Neuronal stem cell (in vitro differentiated cells): ENCODE measurements around the gene RPS13.
"Not testable (repeated sequence)": the region's sequence is repeated elsewhere in the genome, so short reads cannot be mapped to it uniquely, and the experiment has no call there.

Experiments
- DNase-seq: peaks from one replicate; pipeline ENCODE4 v3.0.0-alpha.2; 2013; ENCODE audit warnings: low spot score
- H2AFZ ChIP-seq: one replicate; pipeline ENCODE4 v1.6.1; 2013; ENCODE audit warnings: mild to moderate bottlenecking, low read length, inconsistent platforms
- H2AK5ac ChIP-seq: 2 replicates; pipeline ENCODE4 v1.6.1; 2013; ENCODE audit warnings: low read depth, mild to moderate bottlenecking, inconsistent platforms, low read length, moderate library complexity, mixed read lengths
- H2BK120ac ChIP-seq: 2 replicates; pipeline ENCODE4 v1.6.1; 2013; ENCODE audit warnings: low read depth, mild to moderate bottlenecking, inconsistent platforms, low read length, moderate library complexity, mixed read lengths
- H2BK12ac ChIP-seq: one replicate; pipeline ENCODE4 v1.6.1; 2013; ENCODE audit warnings: low read length, inconsistent platforms
- H2BK15ac ChIP-seq: 2 replicates; pipeline ENCODE4 v1.6.1; 2013; ENCODE audit warnings: mild to moderate bottlenecking, low read length, inconsistent platforms, mixed read lengths
- H2BK5ac ChIP-seq: one replicate; pipeline ENCODE4 v1.6.1; 2013; ENCODE audit warnings: inconsistent platforms, mild to moderate bottlenecking, low read length, moderate library complexity
- H3K14ac ChIP-seq: one replicate; pipeline ENCODE4 v1.6.1; 2013; ENCODE audit warnings: low read length, inconsistent platforms
- H3K18ac ChIP-seq: 2 replicates; pipeline ENCODE4 v1.6.1; 2013; ENCODE audit warnings: low read length, inconsistent platforms
- H3K23ac ChIP-seq: 2 replicates; pipeline ENCODE4 v1.6.1; 2013; ENCODE audit warnings: low read depth, mild to moderate bottlenecking, mixed read lengths, low read length, inconsistent platforms; ENCODE audit not compliant: poor library complexity
- H3K27ac ChIP-seq: replicated peaks from 3 replicates; pipeline ENCODE4 v1.5.1; 2013; ENCODE audit warnings: low read length, inconsistent platforms
- H3K27me3 ChIP-seq, 3 experiments: 2 replicates each; pipeline ENCODE4 v1.6.1; 2013; ENCODE audit warnings: low read length in 3 of 3, mild to moderate bottlenecking in 2 of 3, inconsistent platforms in 1 of 3, low read depth in 1 of 3, mixed read lengths in 1 of 3, moderate library complexity in 1 of 3; ENCODE audit not compliant: control insufficient read depth in 3 of 3, insufficient read depth in 3 of 3
- H3K36me3 ChIP-seq, 2 donors: replicated peaks in 1 of 2; 2 replicates each; pipeline ENCODE4 v1.6.1; 2013; ENCODE audit warnings: low read length in 2 of 2; ENCODE audit not compliant: control insufficient read depth in 2 of 2, insufficient read depth in 2 of 2
- H3K4ac ChIP-seq: 2 replicates; pipeline ENCODE4 v1.6.1; 2013; ENCODE audit warnings: inconsistent platforms, mild to moderate bottlenecking, low read length, moderate library complexity
- H3K4me1 ChIP-seq, 2 donors: 1 replicate in 1 of 2; 2 replicates in 1 of 2; pipeline ENCODE4 v1.6.1; 2013; ENCODE audit warnings: low read length in 2 of 2, low read depth in 1 of 2; ENCODE audit not compliant: control insufficient read depth in 2 of 2, insufficient read depth in 1 of 2
- H3K4me2 ChIP-seq: one replicate; pipeline ENCODE4 v1.6.1; 2013; ENCODE audit warnings: mild to moderate bottlenecking, low read length, inconsistent platforms; ENCODE audit not compliant: insufficient read depth, poor library complexity, severe bottlenecking
- H3K4me3 ChIP-seq, 2 donors: 2 replicates each; pipeline ENCODE4 v1.5.1; 2013; ENCODE audit warnings: low read length in 2 of 2, mild to moderate bottlenecking in 2 of 2, inconsistent platforms in 1 of 2, moderate library complexity in 1 of 2
- H3K79me1 ChIP-seq: one replicate; pipeline ENCODE4 v1.6.1; 2013; ENCODE audit warnings: low read depth, mild to moderate bottlenecking, inconsistent platforms, low read length, moderate library complexity
- H3K9ac ChIP-seq: one replicate; pipeline ENCODE4 v1.6.1; 2013; ENCODE audit warnings: mild to moderate bottlenecking, low read depth, low read length, inconsistent platforms; ENCODE audit not compliant: poor library complexity
- H3K9me3 ChIP-seq, 2 donors: replicated peaks in 1 of 2; 2 replicates each; pipeline versions ENCODE3 to v1.6.1; 2013; ENCODE audit warnings: low read length in 2 of 2, mild to moderate bottlenecking in 2 of 2, inconsistent platforms in 1 of 2, low read depth in 1 of 2, mixed read lengths in 1 of 2, moderate library complexity in 1 of 2; ENCODE audit not compliant: control insufficient read depth in 2 of 2, insufficient read depth in 1 of 2
- H4K8ac ChIP-seq: one replicate; pipeline ENCODE4 v1.6.1; 2013; ENCODE audit warnings: low read depth, mild to moderate bottlenecking, inconsistent platforms, low read length, moderate library complexity
- H4K91ac ChIP-seq: one replicate; pipeline ENCODE4 v1.6.1; 2013; ENCODE audit warnings: low read length, low read depth, mild to moderate bottlenecking, inconsistent platforms; ENCODE audit not compliant: poor library complexity
- WGBS, 2 donors: extraction: QIAGEN DNeasy Blood & Tissue Kit; methylation state at CpG; one replicate each; pipeline ENCODE4 v1.1.7; 2013; ENCODE audit warnings: missing lambda C conversion rate in 2 of 2, mixed read lengths in 1 of 2; ENCODE audit not compliant: insufficient read length in 2 of 2, insufficient replicate concordance in 1 of 2; ENCODE audit errors: extremely low coverage in 2 of 2; 5-methylcytosine and 5-hydroxymethylcytosine counted together

RPS13 gene

DNA sequence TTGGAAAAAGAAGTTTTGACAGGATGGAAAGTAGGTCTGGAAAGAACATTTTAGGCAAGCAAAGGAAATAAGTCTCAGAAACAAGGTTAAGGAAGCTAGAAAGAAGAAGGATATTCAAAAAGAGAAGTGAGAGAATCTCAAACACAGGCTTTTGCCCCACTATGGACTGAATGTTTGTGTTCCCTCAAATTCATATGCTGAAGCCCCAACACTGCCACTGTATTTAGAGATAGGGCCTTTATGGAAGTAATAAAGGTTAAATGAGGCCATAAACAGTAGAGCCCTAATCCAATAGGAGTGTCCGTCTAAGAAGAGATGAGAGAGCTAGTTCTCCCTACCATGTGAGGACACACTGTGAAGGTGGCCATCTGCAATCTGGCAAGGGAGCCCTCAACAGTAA is 20.6 kb upstream of the RPS13 start:
- Histone ChIP-seq H2AK5ac (no peak overlapping the region), H2AFZ (no peak overlapping the region), H3K27ac (no peak overlapping the region), H2BK5ac (no peak overlapping the region), H3K4ac (no peak overlapping the region), H3K23ac (no peak overlapping the region), H3K27me3 (no peaks in the 10 kb centered on the region), H3K4me3 (no peak overlapping the region), H3K14ac (no peak overlapping the region), H3K18ac (no peak overlapping the region), H3K4me2 (no peak overlapping the region), H3K4me1 (no peaks in the 10 kb centered on the region), H2BK12ac (no peak overlapping the region), H3K9ac (no peak overlapping the region), H3K36me3 (peaks cover 18 to 88% of the 10 kb centered on the region in 2 donors), H2BK15ac (no peak overlapping the region), H4K91ac (no peak overlapping the region), H3K79me1 (no peaks in the 10 kb centered on the region), H3K9me3 (no peaks in the 10 kb centered on the region), H4K8ac (no peak overlapping the region), H2BK120ac (no peak overlapping the region)
- no peak for DNase-seq
- WGBS, 2 donors = no CpG with 5 or more reads among the region's 1 CpG

DNA sequence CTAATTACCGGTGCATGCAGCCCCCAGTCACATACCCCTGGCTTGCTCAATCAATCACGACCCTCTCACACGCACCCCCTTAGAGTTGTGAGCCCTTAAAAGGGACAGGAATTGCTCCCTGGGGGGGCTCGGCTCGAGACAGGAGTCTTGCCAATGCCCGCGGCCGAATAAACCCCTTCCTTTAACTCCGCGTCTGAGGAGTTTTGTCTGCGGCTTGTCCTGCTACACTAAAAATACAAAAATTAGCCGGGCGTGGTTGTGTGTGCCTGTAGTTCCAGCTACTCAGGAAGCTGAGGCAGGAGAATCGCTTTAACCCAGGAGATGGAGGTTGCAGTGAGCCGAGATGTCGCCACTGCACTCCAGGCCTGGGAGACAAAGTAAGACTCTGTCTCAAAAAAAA is 8.5 kb upstream of the RPS13 start:
- H4K8ac ChIP-seq, H3K23ac ChIP-seq, H3K4me3 ChIP-seq, H2BK120ac ChIP-seq, H3K4me2 ChIP-seq, H2AK5ac ChIP-seq, H2BK12ac ChIP-seq, H3K79me1 ChIP-seq, H3K14ac ChIP-seq, H4K91ac ChIP-seq, H2BK5ac ChIP-seq, DNase-seq, H3K9ac ChIP-seq, H2BK15ac ChIP-seq, H3K4ac ChIP-seq, H2AFZ ChIP-seq, H3K27ac ChIP-seq, H3K18ac ChIP-seq, H3K4me1 ChIP-seq, H3K9me3 ChIP-seq, H3K27me3 ChIP-seq: not testable (repeated sequence)
- peaks cover 6 to 47% of the 10 kb centered on the region in 2 donors for H3K36me3 ChIP-seq
- WGBS, 2 donors = no CpG with 5 or more reads among the region's 16 CpGs

DNA sequence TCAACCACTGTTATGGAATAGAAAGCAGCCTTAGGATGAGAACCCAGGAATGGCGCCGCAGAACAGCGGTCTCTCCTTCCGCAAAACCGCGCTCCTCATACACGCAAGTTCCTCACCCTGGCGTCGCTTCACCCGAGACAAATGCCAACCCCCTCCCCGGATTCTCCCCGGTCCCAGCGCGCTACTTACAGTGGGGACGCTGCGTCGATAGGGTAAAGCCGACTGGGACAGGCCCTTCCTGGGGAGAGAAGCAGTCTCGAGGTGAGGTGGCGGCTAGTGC is 287 bp downstream of the RPS13 start:
- no peaks in the 10 kb centered on the region for H3K9me3 ChIP-seq
- no peaks in the 10 kb centered on the region for H3K27me3 ChIP-seq
- peak overlapping the region; percentile 75 for H2AFZ ChIP-seq
- H3K9ac ChIP-seq = peak overlapping the region; percentile 99
- H3K4me3 ChIP-seq = peak overlapping the region; percentile 78 to 97
- no CpG with 5 or more reads among the region's 20 CpGs for WGBS, 2 donors
- peaks cover 9% of the 10 kb centered on the region for H3K79me1 ChIP-seq
- DNase-seq = no peak
- H2BK12ac ChIP-seq = peak overlapping the region; percentile 80
- H2BK120ac ChIP-seq = peak overlapping the region; percentile 68
- H3K4ac ChIP-seq = no peak overlapping the region
- peak overlapping the region; percentile 86 for H2AK5ac ChIP-seq
- H3K14ac ChIP-seq = peak overlapping the region; percentile 67
- H2BK15ac ChIP-seq = no peak overlapping the region
- peak overlapping the region; percentile 97 for H2BK5ac ChIP-seq
- H3K4me1 ChIP-seq = peaks cover 4 to 7% of the 10 kb centered on the region in 2 donors
- peak overlapping the region; percentile 36 for H3K27ac ChIP-seq
- peak overlapping the region; percentile 98 for H3K23ac ChIP-seq
- H4K91ac ChIP-seq = peak overlapping the region; percentile 92
- peak overlapping the region; percentile 69 for H3K4me2 ChIP-seq
- peak overlapping the region; percentile 96 for H3K18ac ChIP-seq
- H4K8ac ChIP-seq = no peak overlapping the region
- peaks cover 14 to 44% of the 10 kb centered on the region in 2 donors for H3K36me3 ChIP-seq

DNA sequence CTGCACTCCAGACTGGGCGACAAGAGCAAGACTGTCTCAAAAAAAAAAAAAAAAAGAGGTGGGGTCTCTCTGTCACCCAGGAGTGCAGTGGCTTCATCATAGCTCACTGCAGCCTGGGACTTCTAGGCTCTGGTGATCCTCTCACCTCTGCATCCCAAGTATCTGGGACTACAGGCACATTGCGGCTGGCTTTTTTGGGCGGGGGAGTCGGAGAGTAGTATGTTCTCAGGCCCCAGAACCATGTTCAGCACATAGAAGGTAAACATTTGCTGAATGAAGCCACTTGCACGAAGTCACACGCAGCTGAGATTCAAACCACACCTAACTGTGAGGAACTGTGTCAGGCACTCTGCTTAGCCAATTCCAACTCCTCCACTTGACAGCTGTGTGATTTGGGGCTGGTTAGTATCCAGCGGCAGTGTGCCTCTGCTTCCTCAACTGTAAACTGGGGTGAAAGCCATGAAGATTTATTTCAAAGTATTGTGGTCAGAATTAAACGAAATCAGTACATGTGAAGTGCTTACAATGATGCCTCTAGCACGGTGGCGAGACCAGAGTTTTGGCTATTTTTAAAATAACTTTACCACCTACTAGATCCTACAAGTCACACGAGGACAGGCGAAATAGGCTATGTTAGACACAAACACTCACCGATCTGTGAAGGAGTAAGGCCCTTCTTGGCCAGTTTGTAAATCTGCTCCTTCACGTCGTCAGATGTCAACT is 789 bp downstream of the RPS13 start:
- H3K27me3 ChIP-seq = no peaks in the 10 kb centered on the region
- no peak overlapping the region for H2BK15ac ChIP-seq
- H2AK5ac ChIP-seq = no peak overlapping the region
- no peak overlapping the region for H3K4ac ChIP-seq
- H2BK5ac ChIP-seq = peak overlapping the region; percentile 97
- peak overlapping the region; percentile 69 for H3K4me2 ChIP-seq
- H3K36me3 ChIP-seq = peaks cover 14 to 45% of the 10 kb centered on the region in 2 donors
- H3K9ac ChIP-seq = peak overlapping the region; percentile 99
- peak overlapping the region; percentile 78 to 97 for H3K4me3 ChIP-seq
- H3K4me1 ChIP-seq = peaks cover 4 to 7% of the 10 kb centered on the region in 2 donors
- H4K8ac ChIP-seq = no peak overlapping the region
- WGBS, 2 donors = no CpG with 5 or more reads among the region's 15 CpGs
- H3K27ac ChIP-seq = no peak overlapping the region
- H3K79me1 ChIP-seq = peaks cover 9% of the 10 kb centered on the region
- peak overlapping the region; percentile 75 for H2AFZ ChIP-seq
- H3K9me3 ChIP-seq = no peaks in the 10 kb centered on the region
- H4K91ac ChIP-seq = peak overlapping the region; percentile 92
- no peak overlapping the region for H3K14ac ChIP-seq
- no peak overlapping the region for H3K23ac ChIP-seq
- H2BK120ac ChIP-seq = no peak overlapping the region
- no peak for DNase-seq
- H2BK12ac ChIP-seq = no peak overlapping the region
- H3K18ac ChIP-seq = no peak overlapping the region
